VCaP (cell line): ENCODE data around the gene ZNF667.

Experiments
- H3K27ac ChIP-seq: fragments of 450-650 bp; 2 replicates; pipeline ENCODE4 v1.5.1; 2017
- CTCF ChIP-seq: fragments of 450-650 bp; conservative IDR thresholded peaks from 2 replicates; pipeline ENCODE4 v1.5.1; 2017; ENCODE audit warnings: mild to moderate bottlenecking, moderate library complexity

The ZNF667 gene

GRCh38 chr19:56477429-56478338 lies 539 bp upstream of the ZNF667 start:
- peak overlapping the region; percentile 93 for H3K27ac ChIP-seq
- TF ChIP-seq CTCF: no peak

GRCh38 chr19:56476093-56476492 lies 1.1 kb downstream of the ZNF667 start:
- H3K27ac ChIP-seq: peak overlapping the region; percentile 93
- TF ChIP-seq CTCF: no peak

- no peak for TF ChIP-seq CTCF
- no peak overlapping the region for H3K27ac ChIP-seq
Measured at GRCh38 chr19:56474308-56474707, 2.8 kb downstream of the ZNF667 start.

GRCh38 chr19:56441206-56441792 lies 35.8 kb downstream of the ZNF667 start:
- no peak overlapping the region for H3K27ac ChIP-seq
- no peak for TF ChIP-seq CTCF

GRCh38 chr19:56423985-56424353 lies 53.2 kb downstream of the ZNF667 start:
- no peak for TF ChIP-seq CTCF
- H3K27ac ChIP-seq: no peak overlapping the region

- no peak overlapping the region for H3K27ac ChIP-seq
- no peak for TF ChIP-seq CTCF
Measured at GRCh38 chr19:56423276-56423984, 53.7 kb downstream of the ZNF667 start.

- H3K27ac ChIP-seq: peak overlapping the region; percentile 96; the same call in 1 of the 2 replicates
- no peak for TF ChIP-seq CTCF
Measured at GRCh38 chr19:56405062-56405461, 72.1 kb downstream of the ZNF667 start.
